ENCODE data around the gene SPRN.

- TF ChIP-seq CTCF (conservative IDR thresholded peaks at IDR 0.05; ENCODE audit: low read length) (no peak), EZH2phosphoT487 (IDR thresholded peaks at IDR 0.05; ENCODE audit: borderline replicate concordance) (no peak)
Observed at GRCh38 chr10:133401981-133402725, 22.3 kb downstream of the SPRN start.
